ENCODE data around the gene CCDC15. TPM values are rescaled to one million over a fixed set of nuclear protein-coding genes. Genes with fewer than 3 reads are reported as not detected.
"Not testable (repeated sequence)": the region's sequence is repeated elsewhere in the genome, so short reads cannot be mapped to it uniquely, and the experiment has no call there.

CCDC15 gene
- total and polyA plus RNA-seq, 7 experiments from 2014 or later, result 1.5 to 4.7 (median 2.5) TPM

DNA sequence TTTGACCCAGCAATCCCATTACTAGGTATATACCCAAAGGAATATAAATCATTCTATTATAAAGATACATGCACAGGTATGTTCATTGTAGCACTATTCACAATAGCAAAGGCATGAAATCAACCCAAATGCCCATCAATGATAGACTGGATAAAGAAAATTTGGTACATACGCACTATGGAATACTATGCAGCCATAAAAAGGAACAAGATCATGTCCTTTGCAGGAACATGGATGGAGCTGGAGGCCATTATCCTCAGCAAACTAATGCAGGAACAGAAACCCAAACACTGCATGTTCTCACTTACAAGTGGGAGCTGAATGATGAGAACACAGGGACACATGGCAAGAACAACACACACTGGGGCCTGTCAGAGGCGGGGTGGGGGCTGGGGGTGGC lies 102.1 kb downstream of the CCDC15 start:
- DNase-seq; H3K27ac ChIP-seq (ENCODE audit: low read depth, low read length); H3K36me3 ChIP-seq (ENCODE audit: control insufficient read depth in 2 of 3, insufficient read depth in 3 of 3, low read length in 3 of 3); H3K4me1 Mint-ChIP-seq; H3K9me3 ChIP-seq (ENCODE audit: control insufficient read depth in 2 of 3, low read length in 3 of 3); CTCF ChIA-PET; H3K4me3 Mint-ChIP-seq; POLR2A ChIA-PET; intact Hi-C loops (cut with micrococcal nuclease); H3K9me3 Mint-ChIP-seq; H3K36me3 Mint-ChIP-seq; ATAC-seq; H3K4me1 ChIP-seq (ENCODE audit: control insufficient read depth in 2 of 2, insufficient read depth in 2 of 2, low read length in 2 of 2); H3K27ac Mint-ChIP-seq; H3K4me3 ChIP-seq (ENCODE audit: low read length); H3K27me3 ChIP-seq (ENCODE audit: control insufficient read depth in 2 of 2, insufficient read depth in 2 of 2, low read length in 2 of 2): not testable (repeated sequence)
- peaks cover 0 to 18% (median 0%) of the 10 kb centered on the region in 5 donors for H3K27me3 Mint-ChIP-seq

DNA sequence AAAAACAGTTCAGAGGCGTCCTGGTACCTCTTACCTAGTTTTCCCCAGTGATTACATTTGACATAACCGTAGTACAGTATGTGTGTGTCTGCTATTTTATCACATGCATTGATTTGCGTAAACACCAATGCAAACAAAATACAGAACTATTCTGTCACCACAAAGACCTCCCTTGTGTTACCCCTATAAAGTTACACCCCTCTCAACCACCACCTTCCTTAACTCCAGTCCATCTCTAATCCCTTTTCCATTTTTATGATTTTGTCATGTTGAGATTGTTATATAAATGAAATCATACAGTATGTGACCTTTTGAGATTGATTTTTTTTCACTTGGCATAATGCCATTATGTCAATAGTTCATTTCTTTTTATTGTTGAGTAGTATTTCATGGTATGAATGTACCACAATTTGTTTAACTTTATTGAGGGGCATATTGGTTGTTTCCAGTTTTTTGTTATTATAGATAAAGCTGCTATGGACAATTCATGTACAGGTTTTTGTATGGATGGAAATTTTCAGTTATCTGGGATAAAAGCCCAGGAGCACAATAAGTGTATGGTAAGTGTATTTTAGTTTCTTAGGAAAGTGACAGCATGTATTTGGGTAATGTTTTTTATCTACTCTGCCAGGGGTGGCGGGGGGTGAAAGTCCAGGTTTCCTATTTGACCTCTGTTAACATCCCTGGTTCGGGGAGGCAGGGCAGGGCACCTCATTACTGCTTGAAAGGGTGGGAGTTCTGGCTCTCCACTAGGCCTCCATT lies 103.1 kb downstream of the CCDC15 start:
- intact Hi-C loops (cut with micrococcal nuclease), result no loop called here
- H3K27me3 ChIP-seq (ENCODE audit: control insufficient read depth in 2 of 2, insufficient read depth in 2 of 2, low read length in 2 of 2), result no peaks in the 10 kb centered on the region
- ChIA-PET POLR2A (no interaction called here), CTCF (no interaction called here)
- Mint-ChIP-seq H3K27ac (no peak overlapping the region), H3K4me3 (no peak overlapping the region), H3K4me1 (peaks cover 0 to 10% (median 0%) of the 10 kb centered on the region in 7 donors), H3K9me3 (peaks cover 0 to 6% (median 0%) of the 10 kb centered on the region in 11 donors), H3K36me3 (peaks cover 0 to 8% (median 0%) of the 10 kb centered on the region in 5 donors), H3K27me3 (peaks cover 2 to 25% (median 4%) of the 10 kb centered on the region in 5 donors)
- no peak overlapping the region for H3K4me3 ChIP-seq (ENCODE audit: low read length)
- H3K36me3 ChIP-seq (ENCODE audit: control insufficient read depth in 2 of 3, insufficient read depth in 3 of 3, low read length in 3 of 3), result no peaks in the 10 kb centered on the region
- no peak overlapping the region for H3K27ac ChIP-seq (ENCODE audit: low read depth, low read length)
- no peaks in the 10 kb centered on the region for H3K4me1 ChIP-seq (ENCODE audit: control insufficient read depth in 2 of 2, insufficient read depth in 2 of 2, low read length in 2 of 2)
- no peaks in the 10 kb centered on the region for H3K9me3 ChIP-seq (ENCODE audit: control insufficient read depth in 2 of 3, low read length in 3 of 3)
- DNase-seq, result no peak
- ATAC-seq, result no peak

DNA sequence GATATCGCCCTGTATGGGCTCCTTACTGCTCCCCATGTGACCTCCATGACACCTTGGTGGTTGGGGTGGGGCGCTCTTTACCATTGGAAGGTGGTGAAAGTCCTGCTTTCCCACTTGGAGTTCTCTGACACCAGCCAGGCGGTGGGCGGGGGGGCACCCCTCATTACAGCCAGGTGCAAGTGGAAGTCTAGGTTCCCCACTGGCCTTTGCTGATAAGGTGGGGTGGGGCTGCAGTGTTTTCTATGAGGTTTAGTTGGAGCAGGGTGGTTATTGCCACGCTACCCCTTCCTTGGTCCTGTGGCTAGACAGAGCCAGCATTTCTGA lies 103.7 kb downstream of the CCDC15 start:
- Histone ChIP-seq H3K27ac (ENCODE audit: low read depth, low read length) (no peak overlapping the region), H3K9me3 (ENCODE audit: control insufficient read depth in 2 of 3, low read length in 3 of 3) (no peaks in the 10 kb centered on the region), H3K27me3 (ENCODE audit: control insufficient read depth in 2 of 2, insufficient read depth in 2 of 2, low read length in 2 of 2) (no peaks in the 10 kb centered on the region), H3K4me1 (ENCODE audit: control insufficient read depth in 2 of 2, insufficient read depth in 2 of 2, low read length in 2 of 2) (no peaks in the 10 kb centered on the region), H3K4me3 (ENCODE audit: low read length) (no peak overlapping the region), H3K36me3 (ENCODE audit: control insufficient read depth in 2 of 3, insufficient read depth in 3 of 3, low read length in 3 of 3) (no peaks in the 10 kb centered on the region)
- Mint-ChIP-seq H3K4me1 (peaks cover 0 to 10% (median 4%) of the 10 kb centered on the region in 7 donors), H3K27me3 (peaks cover 4 to 30% (median 9%) of the 10 kb centered on the region in 5 donors), H3K27ac (no peak overlapping the region), H3K36me3 (peaks cover 0 to 5% (median 0%) of the 10 kb centered on the region in 5 donors), H3K9me3 (peaks cover 0 to 6% (median 0%) of the 10 kb centered on the region in 11 donors), H3K4me3 (no peak overlapping the region)
- no peak for DNase-seq
- POLR2A ChIA-PET, result no interaction called here
- intact Hi-C loops (cut with micrococcal nuclease), result no loop called here
- CTCF ChIA-PET, result no interaction called here
- no peak for ATAC-seq

DNA sequence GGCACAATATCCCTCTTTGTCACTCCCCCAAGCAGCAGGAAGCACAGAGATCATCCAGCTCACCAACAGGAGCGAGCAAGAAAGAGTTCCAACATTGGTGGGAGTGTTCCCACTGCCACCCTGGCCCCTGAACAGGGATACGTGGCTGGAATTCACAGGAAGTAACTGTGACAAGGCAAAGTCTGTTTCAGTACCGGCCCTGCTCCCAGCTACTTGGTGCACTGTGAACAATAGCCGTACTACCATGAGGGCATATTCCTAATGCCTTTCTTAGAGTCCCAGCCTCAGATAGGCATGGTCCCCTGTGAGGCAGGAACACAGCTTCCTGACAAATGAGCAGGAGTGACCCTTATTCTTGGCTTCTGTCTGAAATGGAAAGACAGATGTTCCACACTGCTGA lies 107.3 kb downstream of the CCDC15 start:
- Histone ChIP-seq H3K4me3 (ENCODE audit: low read length) (no peak overlapping the region), H3K9me3 (ENCODE audit: control insufficient read depth in 2 of 3, low read length in 3 of 3) (no peaks in the 10 kb centered on the region), H3K27me3 (ENCODE audit: control insufficient read depth in 2 of 2, insufficient read depth in 2 of 2, low read length in 2 of 2) (peaks cover 0 to 10% of the 10 kb centered on the region in 2 donors), H3K4me1 (ENCODE audit: control insufficient read depth in 2 of 2, insufficient read depth in 2 of 2, low read length in 2 of 2) (peaks cover 4 to 7% of the 10 kb centered on the region in 2 donors), H3K27ac (ENCODE audit: low read depth, low read length) (no peak overlapping the region), H3K36me3 (ENCODE audit: control insufficient read depth in 2 of 3, insufficient read depth in 3 of 3, low read length in 3 of 3) (no peaks in the 10 kb centered on the region)
- ATAC-seq (no peak), DNase-seq (no peak)
- H3K36me3 Mint-ChIP-seq, result no peaks in the 10 kb centered on the region
- H3K4me3 Mint-ChIP-seq, result peak overlapping the region in 3 of 10 donors; percentile 20 to 42 (median 25)
- peaks cover 0 to 2% (median 0%) of the 10 kb centered on the region in 11 donors for H3K9me3 Mint-ChIP-seq
- H3K27ac Mint-ChIP-seq, result no peak overlapping the region
- intact Hi-C loops (cut with micrococcal nuclease), result loop anchor here in 1 of 2 donors (5.0 kb wide), 1 partner anchor 51 kb away; the partner anchor contains the start of gene TMEM218
- peaks cover 0 to 15% (median 10%) of the 10 kb centered on the region in 7 donors for H3K4me1 Mint-ChIP-seq
- CTCF ChIA-PET, result no interaction called here
- POLR2A ChIA-PET, result no interaction called here
- H3K27me3 Mint-ChIP-seq, result peaks cover 29 to 59% (median 33%) of the 10 kb centered on the region in 5 donors

DNA sequence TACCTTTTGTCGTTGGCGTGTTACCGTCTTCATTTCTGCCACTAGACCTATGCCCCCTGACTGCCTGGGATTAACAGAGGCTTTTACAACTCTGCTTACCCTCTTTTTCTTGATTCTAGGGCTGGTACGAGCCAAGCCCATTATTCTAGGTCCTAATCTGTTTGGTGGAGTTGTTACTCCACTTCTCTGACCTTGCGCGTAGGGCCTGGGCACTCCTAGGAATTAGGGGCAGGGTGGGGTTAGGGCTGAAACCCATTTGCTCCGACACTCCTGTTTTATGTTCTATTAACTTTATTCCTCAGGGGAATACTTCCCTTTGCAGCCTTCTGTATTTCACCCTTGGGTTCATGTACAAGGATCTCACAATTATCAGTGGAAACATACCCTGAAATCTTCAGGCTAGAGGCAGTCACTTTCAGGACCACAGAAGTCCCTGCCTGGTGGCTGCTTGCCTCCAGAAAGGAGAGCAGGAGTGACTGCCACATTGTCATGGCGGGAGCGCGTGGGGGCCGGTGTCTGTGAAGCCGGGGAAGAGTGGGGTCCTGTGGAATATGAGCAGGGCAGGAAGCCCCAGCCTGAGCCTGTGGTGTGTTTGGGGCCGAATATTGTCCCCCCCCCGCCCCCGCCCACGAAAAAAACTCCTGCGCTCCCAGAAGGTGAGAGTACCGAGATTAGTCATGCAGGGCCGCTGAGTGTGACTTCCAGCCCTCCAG lies 108.4 kb downstream of the CCDC15 start:
- no peak overlapping the region for H3K27ac ChIP-seq (ENCODE audit: low read depth, low read length)
- peak overlapping the region in 3 of 9 donors; percentile 28 to 59 (median 57) for H3K27ac Mint-ChIP-seq

DNA sequence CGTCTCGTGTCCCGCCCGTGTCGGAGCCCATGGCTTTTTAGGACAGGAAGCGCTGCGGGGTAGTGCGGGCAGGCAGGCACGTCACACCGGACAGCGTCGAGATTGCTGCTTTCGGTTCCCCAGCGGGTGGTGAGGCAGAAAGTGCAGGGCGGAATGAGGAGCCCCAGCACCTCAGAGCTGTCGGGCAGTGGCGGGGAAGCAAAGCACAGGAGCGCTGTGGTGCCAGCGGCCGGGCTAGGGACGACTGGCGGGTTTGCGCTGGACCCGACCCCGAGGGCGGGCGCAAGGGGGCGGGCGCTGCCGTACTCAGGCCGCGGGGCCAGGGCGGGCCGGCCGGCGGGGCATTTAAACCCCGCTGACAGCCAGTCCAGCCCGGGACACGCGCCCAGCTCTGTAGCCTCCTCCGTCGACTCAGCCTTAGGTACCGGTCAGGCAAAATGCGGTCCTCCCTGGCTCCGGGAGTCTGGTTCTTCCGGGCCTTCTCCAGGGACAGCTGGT lies 109.0 kb downstream of the CCDC15 start, which contains the start of gene SLC37A2:
Gene SLC37A2, plus strand, starts transcription at position 375 of the 498 bp plus-strand sequence. Its CDS starts 63 bp downstream, at position 438.
- CTCF ChIA-PET, result no interaction called here
- Histone ChIP-seq H3K4me3 (ENCODE audit: low read length) (peak within 1 kb of the TSS; percentile 58), H3K4me1 (ENCODE audit: control insufficient read depth in 2 of 2, insufficient read depth in 2 of 2, low read length in 2 of 2) (peaks cover 4 to 7% of the 10 kb centered on the region in 2 donors), H3K27me3 (ENCODE audit: control insufficient read depth in 2 of 2, insufficient read depth in 2 of 2, low read length in 2 of 2) (peaks cover 0 to 10% of the 10 kb centered on the region in 2 donors), H3K36me3 (ENCODE audit: control insufficient read depth in 2 of 3, insufficient read depth in 3 of 3, low read length in 3 of 3) (no peaks in the 10 kb centered on the region), H3K9me3 (ENCODE audit: control insufficient read depth in 2 of 3, low read length in 3 of 3) (no peaks in the 10 kb centered on the region), H3K27ac (ENCODE audit: low read depth, low read length) (no peak within 1 kb of the TSS)
- POLR2A ChIA-PET, result no interaction called here
- Mint-ChIP-seq H3K4me3 (peak within 1 kb of the TSS; percentile 78 to 90 (median 86)), H3K27ac (peak within 1 kb of the TSS in 4 of 9 donors; percentile 3 to 62 (median 42)), H3K4me1 (peaks cover 0 to 15% (median 10%) of the 10 kb centered on the region in 7 donors), H3K36me3 (no peaks in the 10 kb centered on the region), H3K27me3 (peaks cover 40 to 64% (median 44%) of the 10 kb centered on the region in 5 donors), H3K9me3 (no peaks in the 10 kb centered on the region)
- peak; percentile 91 for ATAC-seq
- intact Hi-C loops (cut with micrococcal nuclease), result loop anchor here (1.0 to 5.0 kb wide), 2 partner anchors 48 to 49 kb away; partner anchors contain the start of gene TMEM218 (in 2 of the 2)
- peak in 6 of 9 donors; percentile 10 to 55 (median 19) for DNase-seq

More for the DNA sequence above, 108.4 kb downstream of the CCDC15 start:
- ChIA-PET POLR2A (no interaction called here), CTCF (no interaction called here)
- H3K36me3 ChIP-seq (ENCODE audit: control insufficient read depth in 2 of 3, insufficient read depth in 3 of 3, low read length in 3 of 3), result no peaks in the 10 kb centered on the region
- Mint-ChIP-seq H3K27me3 (peaks cover 35 to 61% (median 39%) of the 10 kb centered on the region in 5 donors), H3K9me3 (no peaks in the 10 kb centered on the region), H3K4me3 (peak overlapping the region; percentile 78 to 90 (median 86)), H3K36me3 (no peaks in the 10 kb centered on the region), H3K4me1 (peaks cover 0 to 15% (median 10%) of the 10 kb centered on the region in 7 donors)
- H3K9me3 ChIP-seq (ENCODE audit: control insufficient read depth in 2 of 3, low read length in 3 of 3), result no peaks in the 10 kb centered on the region
- peak; percentile 2 for ATAC-seq
- H3K4me3 ChIP-seq (ENCODE audit: low read length), result peak overlapping the region; percentile 58
- peak in 1 of 9 donors; percentile 35 for DNase-seq
- H3K4me1 ChIP-seq (ENCODE audit: control insufficient read depth in 2 of 2, insufficient read depth in 2 of 2, low read length in 2 of 2), result peaks cover 4 to 7% of the 10 kb centered on the region in 2 donors
- intact Hi-C loops (cut with micrococcal nuclease), result loop anchor here in 1 of 2 donors (5.0 kb wide), 1 partner anchor 50 kb away; the partner anchor contains the start of gene TMEM218
- H3K27me3 ChIP-seq (ENCODE audit: control insufficient read depth in 2 of 2, insufficient read depth in 2 of 2, low read length in 2 of 2), result peaks cover 0 to 10% of the 10 kb centered on the region in 2 donors

All from naive thymus-derived CD4-positive, alpha-beta T cell (primary cell).